SK-N-SH treated with all-trans-retinoic acid at 6 μM for 48 hours (cell line): ENCODE results near the gene DTNB.
A peak's percentile ranks its signal among the peaks of the same experiment; 100 is the strongest.

Experiments
- ATAC-seq: fragments of 200-7000 bp; cut with Tn5 transposase; 3 replicates; pipeline ENCODE4 v1.9.1; 2020; ENCODE audit warnings: mild to moderate bottlenecking, moderate library complexity
- ARNTL ChIP-seq: fragments of 450-650 bp; formaldehyde crosslinking; IDR thresholded peaks from 2 replicates; pipeline ENCODE4 v1.5.0; 2020; ENCODE audit warnings: low read depth, mild to moderate bottlenecking, moderate library complexity, borderline replicate concordance
- BACH2 ChIP-seq: fragments of 250-450 bp; sonication (Bioruptor Pico); IDR thresholded peaks from 2 replicates; pipeline ENCODE4 v1.9.0; 2021; ENCODE audit warnings: mild to moderate bottlenecking, borderline replicate concordance
- CSDC2 ChIP-seq: fragments of 250-450 bp; sonication (Bioruptor Pico); IDR thresholded peaks from 2 replicates; pipeline ENCODE4 v1.5.0; 2020; ENCODE audit warnings: mild to moderate bottlenecking, moderate library complexity
- ESRRG ChIP-seq: fragments of 250-450 bp; sonication (Bioruptor Pico); IDR thresholded peaks from 2 replicates; pipeline ENCODE4 v1.6.1; 2021; ENCODE audit warnings: mild to moderate bottlenecking
- GLIS3 ChIP-seq: fragments of 250-450 bp; sonication (Bioruptor Pico); IDR thresholded peaks from 2 replicates; pipeline ENCODE4 v1.5.0; 2020; ENCODE audit warnings: mild to moderate bottlenecking, moderate library complexity
- ISL1 ChIP-seq: fragments of 250-450 bp; sonication (Bioruptor Pico); IDR thresholded peaks from 2 replicates; pipeline ENCODE4 v2.1.2; 2022; ENCODE audit warnings: mild to moderate bottlenecking, moderate library complexity
- OSR1 ChIP-seq: fragments of 250-450 bp; sonication (Bioruptor Pico); IDR thresholded peaks from 2 replicates; pipeline ENCODE4 v1.8.0; 2022; ENCODE audit warnings: moderate library complexity, mild to moderate bottlenecking, inconsistent platforms
- POU6F1 ChIP-seq: fragments of 250-450 bp; sonication (Bioruptor Pico); IDR thresholded peaks from 2 replicates; pipeline ENCODE4 v1.8.0; 2021; ENCODE audit warnings: low read depth, mild to moderate bottlenecking, moderate library complexity, borderline replicate concordance
- PPARA ChIP-seq: fragments of 250-450 bp; sonication (Bioruptor Pico); IDR thresholded peaks from 2 replicates; pipeline ENCODE4 v1.5.0; 2020; ENCODE audit warnings: mild to moderate bottlenecking, borderline replicate concordance
- RARB ChIP-seq: fragments of 250-450 bp; sonication (Bioruptor Pico); IDR thresholded peaks from 2 replicates; pipeline ENCODE4 v1.8.0; 2021; ENCODE audit warnings: mild to moderate bottlenecking, moderate library complexity
- SNAI2 ChIP-seq: fragments of 250-450 bp; sonication (Bioruptor Pico); IDR thresholded peaks from 2 replicates; pipeline ENCODE4 v1.5.0; 2020; ENCODE audit warnings: mild to moderate bottlenecking, moderate library complexity
- TCF4 ChIP-seq: fragments of 250-450 bp; sonication (Bioruptor Pico); IDR thresholded peaks from 2 replicates; pipeline ENCODE4 v1.8.0; 2021; ENCODE audit warnings: mild to moderate bottlenecking, moderate library complexity, borderline replicate concordance
- TOX ChIP-seq: fragments of 250-450 bp; sonication (Bioruptor Pico); IDR thresholded peaks from 2 replicates; pipeline ENCODE4 v1.8.0; 2021; ENCODE audit warnings: mild to moderate bottlenecking, moderate library complexity, borderline replicate concordance
- ZC3H10 ChIP-seq: fragments of 250-450 bp; sonication (Bioruptor Pico); IDR thresholded peaks from 2 replicates; pipeline ENCODE4 v1.5.1; 2021; ENCODE audit warnings: mild to moderate bottlenecking, moderate library complexity
- ZFP3 ChIP-seq: fragments of 250-450 bp; sonication (Bioruptor Pico); IDR thresholded peaks from 2 replicates; pipeline ENCODE4 v1.5.0; 2020; ENCODE audit warnings: mild to moderate bottlenecking, moderate library complexity
- ZFP30 ChIP-seq: fragments of 450-650 bp; formaldehyde crosslinking; IDR thresholded peaks from 2 replicates; pipeline ENCODE4 v1.5.0; 2022; ENCODE audit warnings: mild to moderate bottlenecking, moderate library complexity
- ZNF565 ChIP-seq: fragments of 450-650 bp; formaldehyde crosslinking; conservative IDR thresholded peaks from 2 replicates; pipeline ENCODE4 v1.5.0; 2020; ENCODE audit warnings: low read depth, mild to moderate bottlenecking, moderate library complexity
- ZNF70 ChIP-seq: fragments of 450-650 bp; formaldehyde crosslinking; IDR thresholded peaks from 2 replicates; pipeline ENCODE4 v1.5.0; 2020; ENCODE audit warnings: mild to moderate bottlenecking, moderate library complexity
- ZNF8 ChIP-seq: fragments of 450-650 bp; formaldehyde crosslinking; IDR thresholded peaks from 2 replicates; pipeline ENCODE4 v1.5.0; 2020; ENCODE audit warnings: mild to moderate bottlenecking, moderate library complexity
- TF ChIP-seq, protein P1 (sequence below): fragments of 250-450 bp; sonication (Bioruptor Pico); IDR thresholded peaks from 2 replicates; pipeline ENCODE4 v1.8.0; 2020; ENCODE audit warnings: mild to moderate bottlenecking, moderate library complexity, borderline replicate concordance
- TF ChIP-seq, protein P2 (sequence below): fragments of 250-450 bp; sonication (Bioruptor Pico); IDR thresholded peaks from 2 replicates; pipeline ENCODE4 v1.5.0; 2020; ENCODE audit warnings: mild to moderate bottlenecking, moderate library complexity
- TF ChIP-seq, protein P3 (sequence below): fragments of 250-450 bp; sonication (Bioruptor Pico); IDR thresholded peaks from 2 replicates; pipeline ENCODE4 v1.5.1; 2020; ENCODE audit warnings: low read depth, mild to moderate bottlenecking, moderate library complexity

Gene DTNB

DNA sequence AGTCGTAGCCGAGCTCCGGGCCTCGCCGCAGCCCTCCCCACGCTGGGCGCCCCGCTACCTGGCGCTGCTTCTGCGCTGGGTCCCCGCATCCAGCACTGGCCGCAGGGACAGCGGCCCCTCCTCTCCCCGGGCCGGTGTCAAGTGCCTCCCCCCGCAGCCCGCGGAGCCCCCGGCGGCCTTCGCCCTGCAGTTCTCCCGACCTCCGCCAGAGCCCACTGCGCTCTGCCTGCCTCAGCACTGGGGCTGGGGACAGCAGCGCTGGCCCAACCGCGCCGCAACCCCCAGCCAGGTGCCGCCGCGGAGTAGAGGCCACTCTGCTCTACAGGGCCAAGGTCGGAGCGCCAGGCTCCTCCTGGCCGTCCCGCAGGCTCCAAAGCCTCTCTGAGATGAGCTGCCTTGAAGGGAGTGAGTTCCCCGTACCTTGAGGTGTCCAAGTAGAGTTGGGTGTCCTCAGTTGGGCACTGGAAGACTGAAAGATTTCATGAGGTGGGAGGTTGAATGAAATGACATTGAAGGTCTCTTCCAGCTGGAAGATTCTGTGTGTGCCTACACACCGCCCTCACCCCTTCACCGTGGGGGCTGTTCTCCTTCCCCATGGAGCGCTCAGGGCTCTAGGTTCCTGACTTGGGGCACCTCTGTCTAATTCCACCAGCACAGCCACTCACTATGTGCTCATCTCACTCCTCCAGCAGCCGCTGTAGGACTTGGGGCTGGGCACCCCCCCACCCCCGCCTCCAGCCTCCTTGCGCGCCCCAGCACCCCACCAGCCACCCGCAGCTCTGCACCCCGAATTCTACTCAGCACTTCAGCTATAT lies 330.8 kb downstream of the DTNB start (continued):
- TF ChIP-seq, protein P1, sequence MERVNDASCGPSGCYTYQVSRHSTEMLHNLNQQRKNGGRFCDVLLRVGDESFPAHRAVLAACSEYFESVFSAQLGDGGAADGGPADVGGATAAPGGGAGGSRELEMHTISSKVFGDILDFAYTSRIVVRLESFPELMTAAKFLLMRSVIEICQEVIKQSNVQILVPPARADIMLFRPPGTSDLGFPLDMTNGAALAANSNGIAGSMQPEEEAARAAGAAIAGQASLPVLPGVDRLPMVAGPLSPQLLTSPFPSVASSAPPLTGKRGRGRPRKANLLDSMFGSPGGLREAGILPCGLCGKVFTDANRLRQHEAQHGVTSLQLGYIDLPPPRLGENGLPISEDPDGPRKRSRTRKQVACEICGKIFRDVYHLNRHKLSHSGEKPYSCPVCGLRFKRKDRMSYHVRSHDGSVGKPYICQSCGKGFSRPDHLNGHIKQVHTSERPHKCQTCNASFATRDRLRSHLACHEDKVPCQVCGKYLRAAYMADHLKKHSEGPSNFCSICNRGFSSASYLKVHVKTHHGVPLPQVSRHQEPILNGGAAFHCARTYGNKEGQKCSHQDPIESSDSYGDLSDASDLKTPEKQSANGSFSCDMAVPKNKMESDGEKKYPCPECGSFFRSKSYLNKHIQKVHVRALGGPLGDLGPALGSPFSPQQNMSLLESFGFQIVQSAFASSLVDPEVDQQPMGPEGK (CRISPR knock-in tag): peak; percentile 99
- no peak for TF ChIP-seq TOX (CRISPR knock-in tag)
- TF ChIP-seq TCF4 (CRISPR knock-in tag): 0 out of 2 replicates have a peak, but pooled peaks have one; percentile 19
- 0 out of 2 replicates have a peak, but pooled peaks have one; percentile 28 for TF ChIP-seq ISL1 (CRISPR knock-in tag)
- peak; percentile 36; the same call in 1 of the 2 replicates for TF ChIP-seq ZNF8 (CRISPR knock-in tag)
- no peak for TF ChIP-seq RARB (CRISPR knock-in tag)
- TF ChIP-seq ZNF70: peak; percentile 39; the same call in 1 of the 2 replicates
- no peak for TF ChIP-seq ESRRG (CRISPR knock-in tag)
- TF ChIP-seq, protein P2, sequence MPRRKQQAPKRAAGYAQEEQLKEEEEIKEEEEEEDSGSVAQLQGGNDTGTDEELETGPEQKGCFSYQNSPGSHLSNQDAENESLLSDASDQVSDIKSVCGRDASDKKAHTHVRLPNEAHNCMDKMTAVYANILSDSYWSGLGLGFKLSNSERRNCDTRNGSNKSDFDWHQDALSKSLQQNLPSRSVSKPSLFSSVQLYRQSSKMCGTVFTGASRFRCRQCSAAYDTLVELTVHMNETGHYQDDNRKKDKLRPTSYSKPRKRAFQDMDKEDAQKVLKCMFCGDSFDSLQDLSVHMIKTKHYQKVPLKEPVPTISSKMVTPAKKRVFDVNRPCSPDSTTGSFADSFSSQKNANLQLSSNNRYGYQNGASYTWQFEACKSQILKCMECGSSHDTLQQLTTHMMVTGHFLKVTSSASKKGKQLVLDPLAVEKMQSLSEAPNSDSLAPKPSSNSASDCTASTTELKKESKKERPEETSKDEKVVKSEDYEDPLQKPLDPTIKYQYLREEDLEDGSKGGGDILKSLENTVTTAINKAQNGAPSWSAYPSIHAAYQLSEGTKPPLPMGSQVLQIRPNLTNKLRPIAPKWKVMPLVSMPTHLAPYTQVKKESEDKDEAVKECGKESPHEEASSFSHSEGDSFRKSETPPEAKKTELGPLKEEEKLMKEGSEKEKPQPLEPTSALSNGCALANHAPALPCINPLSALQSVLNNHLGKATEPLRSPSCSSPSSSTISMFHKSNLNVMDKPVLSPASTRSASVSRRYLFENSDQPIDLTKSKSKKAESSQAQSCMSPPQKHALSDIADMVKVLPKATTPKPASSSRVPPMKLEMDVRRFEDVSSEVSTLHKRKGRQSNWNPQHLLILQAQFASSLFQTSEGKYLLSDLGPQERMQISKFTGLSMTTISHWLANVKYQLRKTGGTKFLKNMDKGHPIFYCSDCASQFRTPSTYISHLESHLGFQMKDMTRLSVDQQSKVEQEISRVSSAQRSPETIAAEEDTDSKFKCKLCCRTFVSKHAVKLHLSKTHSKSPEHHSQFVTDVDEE (CRISPR knock-in tag): peak; percentile 76

DNA sequence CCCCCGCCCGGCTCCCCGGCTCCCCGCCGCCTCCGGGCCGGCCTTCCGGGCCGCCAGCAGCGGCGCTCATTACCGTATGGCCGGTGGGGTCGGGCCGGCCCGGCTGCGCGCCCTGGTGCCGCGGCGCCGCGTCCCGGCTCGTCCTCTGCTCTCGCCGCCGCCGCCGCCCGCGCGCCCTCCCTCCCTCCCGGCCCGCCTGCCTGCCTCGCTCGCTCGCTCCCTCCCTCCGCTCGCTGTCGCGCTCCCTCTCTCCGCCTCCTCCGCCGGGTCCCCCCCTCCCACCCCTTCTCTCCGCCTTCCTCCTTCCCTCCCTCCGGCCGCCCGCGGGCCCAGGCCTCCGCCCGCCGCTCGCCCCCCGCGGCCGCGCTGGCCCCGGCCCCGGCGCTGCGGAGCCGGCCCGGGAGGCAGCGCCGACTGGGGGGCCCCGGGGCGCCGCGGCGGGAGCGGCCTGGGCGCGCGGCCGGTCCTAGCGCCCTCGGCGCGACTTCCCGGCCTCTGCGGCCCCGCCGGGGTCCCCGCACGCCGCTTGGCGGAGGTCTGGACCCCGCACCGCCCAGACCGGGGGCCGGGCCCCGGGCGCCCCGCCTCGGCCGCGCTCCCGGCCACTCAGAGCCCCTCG lies 331.5 kb downstream of the DTNB start, which contains the start of gene DNMT3A:
Gene DNMT3A (minus strand): TSS at position 173 of the 619 bp plus-strand sequence. CDS start 27,941 bp downstream, outside the sequence.
- TF ChIP-seq CSDC2 (CRISPR knock-in tag): no peak
- TF ChIP-seq BACH2 (CRISPR knock-in tag): no peak
- TF ChIP-seq, protein P3, sequence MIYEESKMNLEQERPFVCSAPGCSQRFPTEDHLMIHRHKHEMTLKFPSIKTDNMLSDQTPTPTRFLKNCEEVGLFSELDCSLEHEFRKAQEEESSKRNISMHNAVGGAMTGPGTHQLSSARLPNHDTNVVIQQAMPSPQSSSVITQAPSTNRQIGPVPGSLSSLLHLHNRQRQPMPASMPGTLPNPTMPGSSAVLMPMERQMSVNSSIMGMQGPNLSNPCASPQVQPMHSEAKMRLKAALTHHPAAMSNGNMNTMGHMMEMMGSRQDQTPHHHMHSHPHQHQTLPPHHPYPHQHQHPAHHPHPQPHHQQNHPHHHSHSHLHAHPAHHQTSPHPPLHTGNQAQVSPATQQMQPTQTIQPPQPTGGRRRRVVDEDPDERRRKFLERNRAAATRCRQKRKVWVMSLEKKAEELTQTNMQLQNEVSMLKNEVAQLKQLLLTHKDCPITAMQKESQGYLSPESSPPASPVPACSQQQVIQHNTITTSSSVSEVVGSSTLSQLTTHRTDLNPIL (CRISPR knock-in tag): no peak
- TF ChIP-seq GLIS3: no peak
- TF ChIP-seq ZC3H10 (CRISPR knock-in tag): no peak
- ATAC-seq: peak; percentile 39

GRCh38 chr2:25341011-25341727 lies 332.2 kb downstream of the DTNB start:
- ATAC-seq: no peak
- TF ChIP-seq ESRRG (CRISPR knock-in tag) (no peak), ARNTL (no peak), ZFP30 (no peak), ZNF8 (CRISPR knock-in tag) (no peak), TCF4 (CRISPR knock-in tag) (no peak), ZNF70 (no peak), ZNF565 (CRISPR knock-in tag) (no peak), BACH2 (CRISPR knock-in tag) (no peak), TOX (CRISPR knock-in tag) (no peak), OSR1 (no peak), ZFP3 (CRISPR knock-in tag) (no peak), CSDC2 (CRISPR knock-in tag) (no peak), ISL1 (CRISPR knock-in tag) (no peak), PPARA (CRISPR knock-in tag) (no peak), SNAI2 (CRISPR knock-in tag) (no peak), POU6F1 (CRISPR knock-in tag) (no peak)
- TF ChIP-seq, protein P3 (CRISPR knock-in tag): no peak
- TF ChIP-seq, protein P2 (CRISPR knock-in tag): no peak
